Measurements from ENCODE around the gene PSME1. TPM values are rescaled to one million over a fixed set of nuclear protein-coding genes. Genes with fewer than 3 reads are reported as not detected.

PSME1 gene
- total and polyA plus RNA-seq, 2 experiments from 2014 or later = 61.1 to 215 TPM

DNA sequence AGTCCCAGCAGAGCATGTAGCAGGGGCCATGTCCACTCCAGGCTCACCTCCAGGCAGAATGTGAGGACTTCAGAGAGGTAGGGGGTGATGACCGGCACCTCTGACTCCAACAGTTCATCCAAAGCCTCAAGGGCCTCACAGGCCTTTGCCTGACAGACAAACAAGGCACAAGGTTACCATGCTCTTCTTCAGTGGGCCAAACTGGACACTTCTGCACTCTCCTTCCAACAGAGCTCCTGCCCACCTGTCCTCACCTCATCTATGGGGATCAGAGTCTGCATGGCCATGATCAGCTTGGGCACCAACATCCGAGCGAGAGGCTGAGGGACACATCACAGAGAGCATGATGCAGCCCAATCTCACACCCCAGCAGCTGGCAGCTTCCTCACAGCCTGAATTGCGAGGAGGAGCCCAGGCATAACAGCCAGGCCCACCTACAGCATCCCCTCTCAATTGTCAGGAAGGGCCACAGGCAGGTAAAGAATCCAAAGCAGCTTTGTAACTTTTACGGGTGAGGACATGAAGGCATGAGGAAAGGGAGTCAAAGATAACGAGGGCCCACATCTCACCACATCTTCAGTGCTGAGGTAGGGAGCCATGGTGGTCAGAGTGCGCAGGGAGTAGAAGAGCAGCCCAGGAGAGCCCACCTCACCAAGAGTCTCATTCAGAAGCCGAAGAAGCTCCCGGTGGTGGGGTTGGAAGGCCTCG lies 51.0 kb downstream of the PSME1 start:
- H3K27me3 ChIP-seq (ENCODE audit: insufficient read depth) = no peaks in the 10 kb centered on the region
- peaks cover 17% of the 10 kb centered on the region for H3K4me1 Mint-ChIP-seq
- H3K36me3 Mint-ChIP-seq (ENCODE audit: low read depth) = peaks cover 72% of the 10 kb centered on the region
- peaks cover 3% of the 10 kb centered on the region; the same call in 2 of the 3 replicates for H3K9me3 Mint-ChIP-seq
- H3K79me2 ChIP-seq (replicated peaks; ENCODE audit: insufficient read depth) = peaks cover 13% of the 10 kb centered on the region; the same call in 1 of the 2 replicates
- no peaks in the 10 kb centered on the region; the same call in 1 of the 2 replicates for H3F3A ChIP-seq (replicated peaks; ENCODE audit: low read depth)
- H3K4me1 ChIP-seq (ENCODE audit: insufficient read depth) = peaks cover 10% of the 10 kb centered on the region
- no peak overlapping the region for H2AFZ ChIP-seq
- ATAC-seq (no peak), DNase-seq (ENCODE audit: low spot score) (no peak)
- H3K36me3 ChIP-seq (ENCODE audit: insufficient read depth) = no peaks in the 10 kb centered on the region; the same call in 1 of the 2 replicates
- no peak overlapping the region for H3K27ac ChIP-seq (ENCODE audit: low read depth)
- peaks cover 27% of the 10 kb centered on the region for H3K27me3 Mint-ChIP-seq (ENCODE audit: insufficient read depth, low read depth, poor library complexity)
- peak overlapping the region; percentile 96 for H3K4me3 Mint-ChIP-seq
- H3K4me2 ChIP-seq = peak overlapping the region; percentile 94; the same call in 1 of the 2 replicates
- no peak overlapping the region for H3K4me3 ChIP-seq
- no peaks in the 10 kb centered on the region for H3K9me2 ChIP-seq (ENCODE audit: insufficient read depth)
- no peak overlapping the region for H3K27ac Mint-ChIP-seq
- TF ChIP-seq, protein P1, sequence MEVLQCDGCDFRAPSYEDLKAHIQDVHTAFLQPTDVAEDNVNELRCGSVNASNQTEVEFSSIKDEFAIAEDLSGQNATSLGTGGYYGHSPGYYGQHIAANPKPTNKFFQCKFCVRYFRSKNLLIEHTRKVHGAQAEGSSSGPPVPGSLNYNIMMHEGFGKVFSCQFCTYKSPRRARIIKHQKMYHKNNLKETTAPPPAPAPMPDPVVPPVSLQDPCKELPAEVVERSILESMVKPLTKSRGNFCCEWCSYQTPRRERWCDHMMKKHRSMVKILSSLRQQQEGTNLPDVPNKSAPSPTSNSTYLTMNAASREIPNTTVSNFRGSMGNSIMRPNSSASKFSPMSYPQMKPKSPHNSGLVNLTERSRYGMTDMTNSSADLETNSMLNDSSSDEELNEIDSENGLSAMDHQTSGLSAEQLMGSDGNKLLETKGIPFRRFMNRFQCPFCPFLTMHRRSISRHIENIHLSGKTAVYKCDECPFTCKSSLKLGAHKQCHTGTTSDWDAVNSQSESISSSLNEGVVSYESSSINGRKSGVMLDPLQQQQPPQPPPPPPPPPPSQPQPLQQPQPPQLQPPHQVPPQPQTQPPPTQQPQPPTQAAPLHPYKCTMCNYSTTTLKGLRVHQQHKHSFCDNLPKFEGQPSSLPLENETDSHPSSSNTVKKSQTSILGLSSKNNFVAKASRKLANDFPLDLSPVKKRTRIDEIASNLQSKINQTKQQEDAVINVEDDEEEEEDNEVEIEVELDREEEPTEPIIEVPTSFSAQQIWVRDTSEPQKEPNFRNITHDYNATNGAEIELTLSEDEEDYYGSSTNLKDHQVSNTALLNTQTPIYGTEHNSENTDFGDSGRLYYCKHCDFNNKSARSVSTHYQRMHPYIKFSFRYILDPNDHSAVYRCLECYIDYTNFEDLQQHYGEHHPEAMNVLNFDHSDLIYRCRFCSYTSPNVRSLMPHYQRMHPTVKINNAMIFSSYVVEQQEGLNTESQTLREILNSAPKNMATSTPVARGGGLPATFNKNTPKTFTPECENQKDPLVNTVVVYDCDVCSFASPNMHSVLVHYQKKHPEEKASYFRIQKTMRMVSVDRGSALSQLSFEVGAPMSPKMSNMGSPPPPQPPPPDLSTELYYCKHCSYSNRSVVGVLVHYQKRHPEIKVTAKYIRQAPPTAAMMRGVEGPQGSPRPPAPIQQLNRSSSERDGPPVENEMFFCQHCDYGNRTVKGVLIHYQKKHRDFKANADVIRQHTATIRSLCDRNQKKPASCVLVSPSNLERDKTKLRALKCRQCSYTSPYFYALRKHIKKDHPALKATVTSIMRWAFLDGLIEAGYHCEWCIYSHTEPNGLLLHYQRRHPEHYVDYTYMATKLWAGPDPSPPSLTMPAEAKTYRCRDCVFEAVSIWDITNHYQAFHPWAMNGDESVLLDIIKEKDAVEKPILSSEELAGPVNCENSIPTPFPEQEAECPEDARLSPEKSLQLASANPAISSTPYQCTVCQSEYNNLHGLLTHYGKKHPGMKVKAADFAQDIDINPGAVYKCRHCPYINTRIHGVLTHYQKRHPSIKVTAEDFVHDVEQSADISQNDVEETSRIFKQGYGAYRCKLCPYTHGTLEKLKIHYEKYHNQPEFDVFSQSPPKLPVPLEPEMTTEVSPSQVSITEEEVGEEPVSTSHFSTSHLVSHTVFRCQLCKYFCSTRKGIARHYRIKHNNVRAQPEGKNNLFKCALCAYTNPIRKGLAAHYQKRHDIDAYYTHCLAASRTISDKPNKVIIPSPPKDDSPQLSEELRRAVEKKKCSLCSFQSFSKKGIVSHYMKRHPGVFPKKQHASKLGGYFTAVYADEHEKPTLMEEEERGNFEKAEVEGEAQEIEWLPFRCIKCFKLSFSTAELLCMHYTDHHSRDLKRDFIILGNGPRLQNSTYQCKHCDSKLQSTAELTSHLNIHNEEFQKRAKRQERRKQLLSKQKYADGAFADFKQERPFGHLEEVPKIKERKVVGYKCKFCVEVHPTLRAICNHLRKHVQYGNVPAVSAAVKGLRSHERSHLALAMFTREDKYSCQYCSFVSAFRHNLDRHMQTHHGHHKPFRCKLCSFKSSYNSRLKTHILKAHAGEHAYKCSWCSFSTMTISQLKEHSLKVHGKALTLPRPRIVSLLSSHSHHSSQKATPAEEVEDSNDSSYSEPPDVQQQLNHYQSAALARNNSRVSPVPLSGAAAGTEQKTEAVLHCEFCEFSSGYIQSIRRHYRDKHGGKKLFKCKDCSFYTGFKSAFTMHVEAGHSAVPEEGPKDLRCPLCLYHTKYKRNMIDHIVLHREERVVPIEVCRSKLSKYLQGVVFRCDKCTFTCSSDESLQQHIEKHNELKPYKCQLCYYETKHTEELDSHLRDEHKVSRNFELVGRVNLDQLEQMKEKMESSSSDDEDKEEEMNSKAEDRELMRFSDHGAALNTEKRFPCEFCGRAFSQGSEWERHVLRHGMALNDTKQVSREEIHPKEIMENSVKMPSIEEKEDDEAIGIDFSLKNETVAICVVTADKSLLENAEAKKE (CRISPR knock-in tag; IDR thresholded peaks at IDR 0.05) = no peak
- TF ChIP-seq NANOG (IDR thresholded peaks at IDR 0.05; ENCODE audit: borderline replicate concordance) (no peak), EZH2 (IDR thresholded peaks at IDR 0.05; ENCODE audit: low read depth, unreplicated experiment) (no peak), ZNF114 (CRISPR knock-in tag; IDR thresholded peaks at IDR 0.05) (no peak), CREB1 (CRISPR knock-in tag; IDR thresholded peaks at IDR 0.05; ENCODE audit: low read depth) (no peak), JUNB (IDR thresholded peaks at IDR 0.05; ENCODE audit: unreplicated experiment) (no peak), EZH2phosphoT487 (IDR thresholded peaks at IDR 0.05; ENCODE audit: unreplicated experiment) (no peak), ZNF331 (CRISPR knock-in tag; IDR thresholded peaks at IDR 0.05; ENCODE audit: low read depth) (no peak), POLR2AphosphoS5 (IDR thresholded peaks at IDR 0.05; ENCODE audit: low read depth) (no peak), STAT1 (IDR thresholded peaks at IDR 0.05; ENCODE audit: unreplicated experiment) (no peak)
- TF ChIP-seq, protein P2, sequence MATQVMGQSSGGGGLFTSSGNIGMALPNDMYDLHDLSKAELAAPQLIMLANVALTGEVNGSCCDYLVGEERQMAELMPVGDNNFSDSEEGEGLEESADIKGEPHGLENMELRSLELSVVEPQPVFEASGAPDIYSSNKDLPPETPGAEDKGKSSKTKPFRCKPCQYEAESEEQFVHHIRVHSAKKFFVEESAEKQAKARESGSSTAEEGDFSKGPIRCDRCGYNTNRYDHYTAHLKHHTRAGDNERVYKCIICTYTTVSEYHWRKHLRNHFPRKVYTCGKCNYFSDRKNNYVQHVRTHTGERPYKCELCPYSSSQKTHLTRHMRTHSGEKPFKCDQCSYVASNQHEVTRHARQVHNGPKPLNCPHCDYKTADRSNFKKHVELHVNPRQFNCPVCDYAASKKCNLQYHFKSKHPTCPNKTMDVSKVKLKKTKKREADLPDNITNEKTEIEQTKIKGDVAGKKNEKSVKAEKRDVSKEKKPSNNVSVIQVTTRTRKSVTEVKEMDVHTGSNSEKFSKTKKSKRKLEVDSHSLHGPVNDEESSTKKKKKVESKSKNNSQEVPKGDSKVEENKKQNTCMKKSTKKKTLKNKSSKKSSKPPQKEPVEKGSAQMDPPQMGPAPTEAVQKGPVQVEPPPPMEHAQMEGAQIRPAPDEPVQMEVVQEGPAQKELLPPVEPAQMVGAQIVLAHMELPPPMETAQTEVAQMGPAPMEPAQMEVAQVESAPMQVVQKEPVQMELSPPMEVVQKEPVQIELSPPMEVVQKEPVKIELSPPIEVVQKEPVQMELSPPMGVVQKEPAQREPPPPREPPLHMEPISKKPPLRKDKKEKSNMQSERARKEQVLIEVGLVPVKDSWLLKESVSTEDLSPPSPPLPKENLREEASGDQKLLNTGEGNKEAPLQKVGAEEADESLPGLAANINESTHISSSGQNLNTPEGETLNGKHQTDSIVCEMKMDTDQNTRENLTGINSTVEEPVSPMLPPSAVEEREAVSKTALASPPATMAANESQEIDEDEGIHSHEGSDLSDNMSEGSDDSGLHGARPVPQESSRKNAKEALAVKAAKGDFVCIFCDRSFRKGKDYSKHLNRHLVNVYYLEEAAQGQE (IDR thresholded peaks at IDR 0.05; ENCODE audit: unreplicated experiment) = no peak
- TF ChIP-seq, protein P3, sequence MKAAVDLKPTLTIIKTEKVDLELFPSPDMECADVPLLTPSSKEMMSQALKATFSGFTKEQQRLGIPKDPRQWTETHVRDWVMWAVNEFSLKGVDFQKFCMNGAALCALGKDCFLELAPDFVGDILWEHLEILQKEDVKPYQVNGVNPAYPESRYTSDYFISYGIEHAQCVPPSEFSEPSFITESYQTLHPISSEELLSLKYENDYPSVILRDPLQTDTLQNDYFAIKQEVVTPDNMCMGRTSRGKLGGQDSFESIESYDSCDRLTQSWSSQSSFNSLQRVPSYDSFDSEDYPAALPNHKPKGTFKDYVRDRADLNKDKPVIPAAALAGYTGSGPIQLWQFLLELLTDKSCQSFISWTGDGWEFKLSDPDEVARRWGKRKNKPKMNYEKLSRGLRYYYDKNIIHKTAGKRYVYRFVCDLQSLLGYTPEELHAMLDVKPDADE (IDR thresholded peaks at IDR 0.05) = no peak
- TF ChIP-seq, protein P4, sequence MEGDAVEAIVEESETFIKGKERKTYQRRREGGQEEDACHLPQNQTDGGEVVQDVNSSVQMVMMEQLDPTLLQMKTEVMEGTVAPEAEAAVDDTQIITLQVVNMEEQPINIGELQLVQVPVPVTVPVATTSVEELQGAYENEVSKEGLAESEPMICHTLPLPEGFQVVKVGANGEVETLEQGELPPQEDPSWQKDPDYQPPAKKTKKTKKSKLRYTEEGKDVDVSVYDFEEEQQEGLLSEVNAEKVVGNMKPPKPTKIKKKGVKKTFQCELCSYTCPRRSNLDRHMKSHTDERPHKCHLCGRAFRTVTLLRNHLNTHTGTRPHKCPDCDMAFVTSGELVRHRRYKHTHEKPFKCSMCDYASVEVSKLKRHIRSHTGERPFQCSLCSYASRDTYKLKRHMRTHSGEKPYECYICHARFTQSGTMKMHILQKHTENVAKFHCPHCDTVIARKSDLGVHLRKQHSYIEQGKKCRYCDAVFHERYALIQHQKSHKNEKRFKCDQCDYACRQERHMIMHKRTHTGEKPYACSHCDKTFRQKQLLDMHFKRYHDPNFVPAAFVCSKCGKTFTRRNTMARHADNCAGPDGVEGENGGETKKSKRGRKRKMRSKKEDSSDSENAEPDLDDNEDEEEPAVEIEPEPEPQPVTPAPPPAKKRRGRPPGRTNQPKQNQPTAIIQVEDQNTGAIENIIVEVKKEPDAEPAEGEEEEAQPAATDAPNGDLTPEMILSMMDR (conservative IDR thresholded peaks at IDR 0.05; ENCODE audit: low read depth in 2 of 2) = no peak
- peaks cover 6% of the 10 kb centered on the region for H4K20me1 ChIP-seq (replicated peaks; ENCODE audit: insufficient read depth)
